MV-4-11 (cell line): ENCODE data around the gene TPST2.

Experiments
- DNase-seq: peaks from one replicate; lab custom pipeline; 2025; lab: John Stamatoyannopoulos, UW

TPST2 gene

DNA sequence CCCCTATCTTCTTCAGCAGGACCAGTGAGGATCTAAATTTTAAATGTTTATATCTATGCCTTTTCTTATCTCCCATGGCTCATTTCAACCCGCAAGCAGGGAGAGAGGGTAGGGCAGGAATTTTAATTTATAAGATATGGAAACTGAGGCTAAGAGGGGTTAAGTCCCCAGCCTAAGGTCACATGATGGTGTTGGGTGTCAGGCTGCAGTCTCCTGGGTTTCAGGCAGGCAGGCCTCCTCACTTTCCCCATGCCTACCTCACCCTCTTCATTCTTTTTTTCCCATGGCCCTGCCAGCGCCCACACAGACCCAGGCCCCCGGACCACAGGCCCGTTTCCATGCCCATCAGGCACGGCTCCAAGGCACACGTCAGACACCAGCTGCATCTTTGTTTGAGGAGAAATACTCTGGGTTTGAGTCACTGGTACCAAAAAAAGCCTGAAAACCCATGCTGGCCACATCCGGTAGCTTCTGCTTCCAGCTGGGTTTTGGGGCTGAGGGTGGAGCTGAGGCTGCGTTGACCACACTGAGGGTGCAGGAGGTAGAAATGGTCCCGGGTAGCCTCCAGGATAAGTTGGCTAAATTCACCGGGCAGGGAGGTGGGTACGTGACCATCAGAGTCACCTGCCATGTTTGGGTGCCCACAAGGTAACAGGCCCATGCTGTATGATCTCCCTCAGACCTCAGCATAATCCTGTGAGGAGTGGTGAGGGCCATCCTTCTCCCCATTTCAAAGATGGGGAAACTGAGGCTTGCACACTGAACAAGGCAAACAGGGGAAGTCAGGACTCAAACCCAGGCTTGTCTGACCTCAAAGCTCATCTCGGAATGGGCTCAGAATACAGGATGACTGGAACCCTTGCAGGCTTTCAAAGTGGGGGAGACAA, 20.4 kb upstream of the TPST2 start:
- peak; percentile 95 for DNase-seq

DNA sequence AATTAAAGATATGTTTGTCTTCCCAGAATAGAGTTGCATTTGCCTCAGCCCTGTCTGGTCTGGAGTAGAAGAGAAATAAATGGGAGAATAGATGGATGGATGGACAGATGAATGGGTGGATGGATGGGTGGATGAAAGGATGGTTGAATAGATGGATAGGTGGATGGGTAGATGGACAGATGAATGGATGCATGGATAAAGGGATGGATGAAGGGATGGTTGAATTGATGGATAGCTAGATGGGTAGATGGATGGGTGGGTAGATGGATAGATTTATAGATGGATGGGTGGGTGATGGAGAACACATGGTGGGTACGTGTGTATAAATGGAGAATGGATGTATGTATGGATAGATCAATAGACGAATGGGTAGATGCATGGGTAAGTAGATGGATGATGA, 19.4 kb upstream of the TPST2 start:
- no peak for DNase-seq

DNA sequence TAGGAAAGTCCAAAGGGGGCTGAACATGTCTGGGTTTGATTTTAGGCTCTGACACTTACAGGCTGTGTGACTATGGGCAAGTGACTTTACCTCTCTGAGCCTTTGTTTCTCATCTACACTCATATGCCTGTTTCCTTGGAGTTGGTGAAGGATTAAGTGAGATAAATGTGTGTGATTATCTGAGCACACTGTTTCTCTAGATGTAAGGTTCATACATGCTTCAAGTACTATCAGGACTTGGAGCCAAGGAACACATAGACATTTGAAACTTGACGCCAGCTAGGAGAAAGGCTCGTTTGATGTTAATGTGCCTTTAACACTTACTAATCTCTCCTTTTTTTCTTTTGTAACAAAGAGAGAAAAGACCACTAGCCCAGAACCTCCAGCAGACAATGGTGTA, 18.2 kb upstream of the TPST2 start:
- no peak for DNase-seq

DNA sequence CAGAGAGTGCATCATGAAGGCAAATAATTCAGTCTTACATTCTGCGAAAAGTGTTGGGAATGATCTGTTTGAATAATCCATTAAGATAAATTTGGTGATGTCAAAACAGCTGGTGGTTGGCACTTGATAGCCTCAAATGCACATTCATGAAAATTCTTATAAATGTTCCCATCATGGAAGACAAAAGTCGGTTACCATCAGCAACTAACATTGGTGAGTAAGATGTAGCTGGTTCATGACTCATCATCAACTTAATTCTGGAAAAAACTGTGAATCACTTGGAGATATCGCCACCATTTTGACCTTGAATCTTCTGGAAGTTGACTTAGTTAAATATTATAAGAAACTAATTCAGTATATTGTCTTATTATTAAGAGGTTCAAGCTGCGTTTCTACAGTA, 16.7 kb upstream of the TPST2 start:
- DNase-seq, result no peak

DNA sequence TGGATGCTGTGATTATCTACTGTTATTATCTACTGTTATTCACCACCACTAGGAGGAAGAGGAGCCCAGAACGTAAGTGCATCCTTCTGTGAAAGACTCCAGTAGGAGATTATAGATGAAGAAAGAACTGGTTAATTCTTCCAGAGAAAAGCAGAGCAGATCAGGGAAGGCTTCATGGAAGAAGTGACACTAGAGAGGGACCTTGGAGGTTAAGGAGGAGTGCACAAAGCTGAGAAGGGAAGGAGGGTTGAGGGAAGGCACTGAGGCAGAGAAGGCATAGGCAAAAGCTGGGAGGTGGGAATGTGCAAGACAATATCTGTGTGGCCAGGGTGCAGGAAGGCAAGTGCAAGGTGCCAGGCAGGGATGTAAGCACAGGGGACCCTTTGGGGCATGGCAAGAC, 14.4 kb upstream of the TPST2 start:
- DNase-seq, result no peak

DNA sequence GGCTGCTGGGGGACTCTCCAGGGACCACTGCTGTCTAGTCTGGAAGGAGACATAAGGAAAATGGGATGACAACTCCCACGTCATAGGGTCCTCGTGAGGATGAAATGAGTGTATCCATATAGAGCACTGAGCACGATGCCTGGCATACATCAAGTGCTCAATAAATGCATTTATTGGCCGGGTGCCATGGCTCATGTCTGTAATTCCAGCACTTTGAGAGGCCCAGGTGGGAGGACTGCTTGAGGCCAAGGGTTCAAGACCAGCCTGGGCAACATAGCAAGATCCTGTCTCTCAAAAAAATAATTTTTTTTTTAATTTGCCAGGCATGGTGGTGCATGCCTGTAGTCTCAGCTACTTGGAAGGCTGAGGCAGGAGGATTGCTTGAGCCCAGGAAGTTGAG, 12.2 kb upstream of the TPST2 start:
- DNase-seq, result no peak

DNA sequence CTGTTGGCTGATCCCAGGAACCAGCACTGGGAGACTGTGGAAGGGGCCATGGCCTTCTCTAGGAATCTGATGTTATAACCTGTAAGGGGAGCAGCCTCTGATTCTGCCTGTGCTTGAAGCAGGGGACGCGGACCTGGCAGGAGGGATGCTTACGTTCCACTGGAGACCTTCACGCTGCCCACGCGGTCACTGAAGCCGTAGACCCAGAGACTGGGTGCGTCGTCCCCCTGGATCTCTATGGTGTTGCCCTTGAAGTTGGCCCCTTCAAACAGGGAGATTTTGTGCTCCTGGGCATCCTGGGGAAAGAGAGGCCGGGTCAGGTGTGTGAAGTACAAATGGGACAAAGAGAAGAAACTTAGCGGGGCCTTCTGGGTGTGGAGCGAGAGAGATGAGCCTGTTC, 11.8 kb upstream of the TPST2 start:
- DNase-seq, result no peak

DNA sequence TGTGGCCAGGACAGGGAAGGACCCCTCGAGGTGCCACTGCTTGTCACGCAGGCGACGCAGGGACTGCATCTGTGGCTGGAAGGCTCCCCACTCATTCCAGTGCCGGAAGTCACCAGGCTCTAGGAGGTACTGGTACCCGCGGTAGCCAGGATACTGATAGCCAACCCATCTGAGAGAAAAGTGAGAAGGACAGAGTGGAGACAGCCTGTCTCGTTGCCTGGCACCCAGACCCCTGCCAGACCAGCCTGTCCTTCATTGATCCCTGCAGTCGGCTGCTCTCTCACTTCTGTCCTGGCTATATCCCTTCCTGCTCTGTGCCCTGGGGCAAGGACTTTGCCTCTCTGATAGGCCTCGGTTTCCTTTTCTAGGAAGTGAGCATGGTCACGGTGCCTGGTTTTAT, 9.6 kb upstream of the TPST2 start:
- no peak for DNase-seq

DNA sequence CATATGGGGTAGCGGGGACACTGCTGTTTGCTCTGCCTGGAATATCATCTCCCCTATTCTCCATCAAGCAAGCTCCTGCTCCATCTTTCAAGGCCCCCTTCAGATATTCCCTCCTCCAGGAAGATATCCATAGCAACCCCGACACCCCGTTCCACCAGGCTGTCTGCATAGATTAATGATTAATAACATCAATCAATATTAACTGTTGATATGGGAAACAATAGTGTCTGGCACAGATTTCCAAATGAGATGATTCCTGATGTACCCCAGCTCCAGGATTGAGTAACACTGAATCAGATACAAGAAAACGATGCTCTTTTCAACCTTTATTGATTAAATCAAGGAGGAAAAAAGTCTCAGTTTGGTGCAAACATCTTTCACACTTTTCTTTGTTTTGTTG, 7.5 kb upstream of the TPST2 start:
- DNase-seq, result no peak

DNA sequence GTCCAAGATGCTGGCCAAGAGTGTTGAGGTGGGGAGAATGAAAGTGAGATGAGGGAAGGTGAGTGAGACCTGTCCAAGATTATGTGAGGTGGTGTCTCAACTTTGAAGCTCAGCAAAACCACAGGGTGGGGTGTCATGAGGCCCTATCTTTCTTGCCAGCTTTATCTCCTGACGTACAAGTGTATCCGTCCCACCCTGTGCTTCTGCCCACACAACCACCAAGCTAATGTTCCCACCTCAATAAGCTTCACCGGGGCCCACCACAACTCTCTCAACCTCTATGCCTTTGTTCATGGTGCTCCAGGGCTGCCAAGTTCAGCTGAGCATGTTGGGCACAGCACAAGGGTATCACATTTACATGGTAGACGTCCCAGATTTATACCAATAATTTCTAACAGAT, 7.1 kb upstream of the TPST2 start:
- no peak for DNase-seq

DNA sequence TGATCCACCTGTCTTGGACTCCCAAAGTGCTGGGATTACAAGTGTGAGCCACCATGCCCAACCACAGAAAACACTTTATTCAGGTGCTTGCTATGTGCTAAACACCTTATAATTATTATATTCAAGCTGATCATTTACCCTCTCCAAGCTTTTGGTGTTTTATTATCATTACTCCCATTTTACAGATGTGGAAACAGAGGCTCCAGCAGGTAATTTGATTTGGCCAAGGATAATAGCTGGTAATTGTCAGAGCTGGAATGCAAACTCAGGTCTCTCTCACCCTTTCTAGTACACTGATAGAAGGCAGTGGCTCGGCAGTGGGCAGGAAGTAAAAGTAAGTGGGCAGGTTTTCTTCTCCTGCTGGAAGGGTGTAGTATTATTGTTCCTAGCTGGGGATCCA, 3.8 kb upstream of the TPST2 start:
- DNase-seq, result no peak

DNA sequence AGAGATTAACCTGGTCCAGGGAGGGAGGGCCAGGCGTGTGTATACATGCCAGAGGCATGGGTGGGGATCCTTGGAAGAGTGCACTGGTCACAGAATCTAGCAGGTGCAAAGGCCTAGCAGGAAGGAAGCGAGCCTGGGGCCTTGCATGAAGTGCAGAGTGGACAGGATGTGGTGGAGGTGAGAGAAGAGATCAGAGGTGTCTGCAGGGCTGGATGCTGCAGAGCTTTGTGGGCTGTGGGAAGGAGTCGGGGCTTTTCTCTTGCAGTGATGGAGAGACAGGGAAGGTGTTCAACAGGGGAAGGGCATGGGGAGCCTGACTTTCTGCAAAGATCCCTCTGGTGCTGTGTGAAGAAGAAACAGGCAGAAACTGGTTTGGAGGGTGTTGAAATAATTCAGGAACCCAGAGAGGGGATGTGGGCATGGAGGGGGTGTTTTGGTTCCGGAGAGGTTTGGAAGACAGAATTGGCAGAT, 2.5 kb upstream of the TPST2 start:
- peak; percentile 63 for DNase-seq

DNA sequence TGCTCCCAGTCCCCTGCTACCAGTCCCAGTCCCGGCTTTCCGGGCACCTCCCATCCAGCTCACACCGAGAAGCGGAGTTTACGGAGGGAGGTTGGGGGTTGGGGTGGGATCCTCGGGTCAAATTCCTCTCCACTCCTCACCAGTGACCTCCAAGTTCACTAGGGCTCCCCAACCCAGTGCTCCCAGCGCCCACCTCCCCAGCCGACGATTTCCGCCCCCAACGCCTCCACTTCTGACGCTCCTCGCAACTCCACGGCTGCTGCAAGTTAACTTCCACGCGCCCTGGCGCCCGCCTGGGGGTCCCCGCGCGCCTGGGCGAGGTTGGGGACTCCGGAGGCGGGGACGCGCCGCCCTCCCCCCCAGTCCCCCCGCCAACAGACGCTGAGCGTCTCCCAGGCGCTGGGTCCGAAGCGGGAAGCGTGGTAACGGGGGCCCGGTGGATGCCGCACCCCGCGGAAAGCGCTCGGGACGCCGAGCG, 526 bp downstream of the TPST2 start:
- DNase-seq, result no peak

DNA sequence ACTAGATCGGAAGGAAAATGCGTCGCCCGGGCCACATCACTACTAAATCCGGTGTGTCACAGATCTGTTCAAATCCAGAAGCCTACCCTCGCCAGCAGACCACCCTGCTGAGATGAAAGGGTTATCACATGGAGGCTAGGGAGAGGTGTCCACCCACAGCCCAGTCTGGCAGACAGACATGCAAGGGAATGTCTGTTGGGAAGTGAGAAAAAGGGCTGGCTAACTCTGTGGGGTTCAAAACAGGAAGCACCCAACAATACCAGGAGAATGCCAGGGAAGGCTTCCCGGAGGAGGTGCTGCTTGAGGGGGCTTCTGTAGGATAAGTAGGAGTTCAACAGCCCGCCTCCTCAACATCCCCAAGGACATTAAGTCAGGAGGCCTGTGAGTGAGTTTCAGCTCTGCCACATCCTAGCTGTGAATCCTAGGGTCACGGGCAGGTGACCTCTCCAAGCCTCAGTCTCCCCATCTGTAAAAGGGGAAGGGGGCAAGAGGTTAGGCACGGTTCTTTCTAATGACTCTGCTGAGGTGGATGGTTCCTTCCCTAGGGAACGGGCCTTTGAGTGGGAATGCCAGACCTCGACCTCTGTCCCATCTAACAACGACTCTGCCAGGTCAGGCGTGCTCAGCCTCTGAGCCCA, 1.1 kb downstream of the TPST2 start:
- peak; percentile 12 for DNase-seq

DNA sequence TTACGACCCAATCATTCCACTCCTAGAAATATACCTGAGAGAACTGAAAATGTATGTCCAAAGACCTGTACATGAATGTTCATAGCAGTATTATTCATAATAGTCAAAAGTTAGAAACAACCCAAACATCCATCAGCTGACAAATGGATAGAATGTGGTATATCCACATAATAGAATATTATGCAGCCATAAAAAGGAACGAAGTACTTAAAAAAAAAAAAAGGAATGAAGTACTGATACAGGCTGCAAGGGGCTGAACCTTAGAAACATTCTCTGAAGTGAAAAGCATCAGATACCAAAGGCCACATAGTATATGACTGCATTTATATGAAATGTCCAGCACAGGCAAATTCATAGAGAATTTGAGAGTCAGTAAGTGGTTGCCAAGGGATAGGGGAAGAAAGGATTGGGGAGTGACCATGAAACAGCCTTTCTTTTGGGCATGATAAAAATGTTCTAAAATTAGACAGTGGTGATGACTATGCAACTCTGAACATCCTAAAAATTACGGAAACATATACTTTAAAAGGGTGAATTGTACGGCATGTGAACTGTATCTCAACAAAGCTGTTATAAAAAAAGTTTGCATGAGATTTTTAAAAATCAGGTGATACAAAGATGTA, 1.8 kb downstream of the TPST2 start:
- peak; percentile 83 for DNase-seq

DNA sequence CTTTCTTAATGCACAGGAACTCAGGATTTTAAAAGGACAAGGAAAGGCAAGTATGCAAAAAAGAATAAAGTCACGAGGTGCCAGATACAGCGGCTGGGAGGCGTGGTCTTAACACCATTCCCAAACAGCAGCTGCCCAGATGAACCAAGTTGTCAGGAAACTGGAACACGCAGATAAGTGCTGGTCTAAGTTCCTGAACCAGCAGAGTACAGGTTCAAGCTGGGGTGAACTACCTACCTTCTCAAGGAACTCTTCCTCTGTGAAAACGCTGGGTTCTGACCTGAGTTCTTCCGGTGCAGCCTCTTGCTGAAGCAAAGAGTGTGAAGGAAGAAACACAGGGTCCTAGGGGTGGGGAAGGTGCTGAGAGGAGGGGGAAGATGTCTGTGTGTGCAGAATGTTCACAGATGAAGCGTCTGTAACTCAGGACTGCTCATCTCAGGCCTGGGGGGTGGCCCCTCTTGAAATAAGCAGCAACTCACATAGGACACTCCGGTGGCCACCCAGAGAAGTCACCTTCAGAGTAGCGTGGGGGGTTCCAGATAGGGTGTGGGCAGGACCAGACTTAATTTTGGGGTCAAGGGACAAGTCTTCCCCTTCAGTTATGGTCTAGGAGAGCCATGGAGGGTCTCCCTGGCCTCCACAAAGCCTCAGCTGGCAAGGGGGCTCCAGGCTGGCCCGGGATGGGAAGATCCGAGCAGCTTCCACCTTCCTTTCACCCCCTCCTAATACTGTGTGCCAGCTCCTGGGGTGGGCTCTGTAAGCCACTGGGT, 3.2 kb downstream of the TPST2 start:
- no peak for DNase-seq

DNA sequence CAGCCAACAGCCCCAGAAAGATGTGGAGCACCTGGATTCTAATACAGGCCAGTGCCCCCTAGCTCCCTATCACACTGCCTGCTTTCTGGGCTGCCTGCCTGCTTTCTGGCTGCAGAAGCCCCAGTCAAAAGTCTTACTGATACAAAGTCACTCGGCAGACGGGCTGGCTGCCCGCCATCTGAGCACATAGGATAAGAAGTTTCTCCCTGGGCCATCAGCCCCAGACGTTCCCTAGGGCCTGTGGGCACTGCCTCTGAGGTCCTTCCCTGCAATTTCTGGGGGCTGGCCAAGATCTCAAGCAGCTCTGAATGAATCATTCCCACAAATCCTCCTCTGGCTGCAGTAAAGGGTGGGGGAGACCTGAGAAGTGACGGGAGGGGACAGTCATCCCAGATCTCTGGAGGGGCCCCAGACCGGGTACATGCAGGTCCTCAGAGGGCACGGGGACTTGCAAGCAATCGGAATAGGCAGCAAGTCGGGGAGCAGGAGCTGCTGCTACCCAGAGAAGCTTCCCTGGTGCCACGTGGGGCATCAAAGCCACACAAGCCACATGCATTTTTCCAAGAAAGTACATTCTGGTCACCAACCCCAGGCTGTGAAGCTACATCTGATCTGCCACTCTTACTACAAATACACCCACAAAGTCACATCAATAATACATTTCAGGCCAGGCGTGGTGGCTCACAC, 4.7 kb downstream of the TPST2 start:
- peak; percentile 39 for DNase-seq

DNA sequence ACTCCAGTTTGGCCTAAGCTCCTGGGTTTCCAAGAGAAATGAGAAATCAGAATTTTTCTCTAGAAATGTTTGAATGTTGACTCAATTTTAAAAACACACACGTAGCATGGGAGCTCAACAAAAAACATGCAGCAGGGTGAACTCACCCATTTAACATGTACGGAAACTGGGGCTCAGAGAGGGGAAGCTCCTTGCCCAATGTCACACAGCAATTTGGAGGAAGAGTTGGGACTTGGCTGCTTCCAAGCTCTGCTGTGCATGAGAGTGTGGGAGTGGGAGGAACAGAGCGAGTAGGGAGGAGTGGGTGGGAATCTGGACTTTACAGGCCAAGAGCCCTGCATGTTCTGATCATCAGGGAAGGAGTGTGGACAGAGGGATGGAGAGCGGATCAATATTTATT, 5.9 kb downstream of the TPST2 start:
- no peak for DNase-seq

DNA sequence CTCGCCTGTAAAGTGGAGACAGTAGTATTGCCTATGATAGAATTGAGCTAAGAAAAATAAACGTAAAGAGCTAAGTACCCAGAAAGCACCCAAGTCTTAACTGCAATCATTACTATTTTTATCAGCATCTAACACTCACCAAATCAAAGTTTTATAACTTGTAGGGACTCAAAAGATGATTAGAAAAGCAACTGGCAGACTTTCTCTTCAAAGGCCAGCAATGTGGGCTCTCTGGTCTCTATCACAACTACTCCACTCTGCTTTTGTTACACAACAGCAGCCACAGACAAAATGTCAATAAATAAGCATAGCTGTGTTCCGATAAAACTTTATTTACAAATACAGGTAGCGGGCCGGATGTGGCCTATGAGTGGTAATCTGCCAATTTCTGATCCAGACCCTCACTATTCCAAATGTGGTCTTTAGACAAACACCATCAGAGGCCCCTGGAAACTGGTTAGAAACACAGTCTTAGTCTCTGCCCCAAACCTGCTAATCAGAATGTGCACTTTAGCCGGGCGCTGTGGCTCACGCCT, 8.2 kb downstream of the TPST2 start:
- no peak for DNase-seq

DNA sequence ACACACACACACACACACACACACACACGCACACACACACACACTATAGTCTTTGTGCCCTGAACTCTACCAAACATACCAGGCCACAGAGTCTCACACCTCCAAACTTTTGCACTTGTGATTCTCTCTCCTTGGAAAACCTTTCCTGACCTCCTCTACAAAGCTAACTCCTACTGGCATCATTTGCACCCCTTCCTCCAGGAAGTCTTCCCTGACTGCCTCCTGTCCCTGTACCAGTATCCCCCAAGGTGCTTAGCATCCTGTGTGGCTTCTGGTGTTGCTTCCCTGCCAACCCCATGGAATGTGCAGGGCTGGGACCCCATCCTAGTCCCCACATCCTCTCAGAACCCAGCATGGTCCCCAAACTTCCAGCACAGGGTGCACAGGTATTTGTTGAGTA, 8.9 kb downstream of the TPST2 start:
- no peak for DNase-seq

DNA sequence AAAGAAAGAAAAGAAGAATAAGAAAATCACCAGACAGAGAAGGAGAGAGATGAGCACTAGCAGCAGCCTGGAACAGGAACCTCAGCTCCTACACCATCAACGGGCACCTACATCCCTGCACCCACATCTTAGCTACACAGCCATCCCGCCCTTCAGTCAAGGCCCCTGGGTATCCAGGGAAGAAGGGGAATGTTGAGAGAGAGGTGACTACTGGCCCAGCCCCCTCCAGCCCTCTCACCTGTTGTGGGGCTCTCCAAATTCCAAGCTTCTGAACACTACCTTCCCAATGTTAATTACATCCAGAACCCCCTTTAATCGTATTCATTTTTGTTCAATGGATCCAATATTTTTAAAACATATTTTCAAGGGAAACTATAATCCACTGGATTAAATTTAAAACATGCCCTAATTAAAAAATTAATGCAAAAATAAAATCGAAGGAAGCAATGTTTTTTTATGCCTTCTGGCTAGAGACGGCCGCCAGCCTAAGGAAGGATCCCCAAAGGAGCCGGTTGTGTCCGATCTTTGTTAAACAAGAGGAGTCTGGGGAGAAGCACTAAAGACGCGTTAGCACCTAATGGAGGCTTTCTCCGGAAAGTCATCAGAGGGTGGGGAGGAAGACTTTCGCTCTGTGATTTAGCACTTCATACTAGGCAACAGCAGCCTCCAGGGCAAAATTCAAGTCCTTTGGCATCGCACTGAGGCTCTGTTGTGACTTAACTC, 9.5 kb downstream of the TPST2 start:
- no peak for DNase-seq
